Activated B cell treated with CpG ODN at 0.5 μM for 24 hours (primary cell): ENCODE measurements around the gene G6PC3. TPM values are rescaled to one million over a fixed set of nuclear protein-coding genes. Genes with fewer than 3 reads are reported as not detected.

Experiments
- ATAC-seq: fragments of 200-7000 bp; cut with Tn5 transposase; one replicate; pipeline ENCODE4 v1.10.0; 2021; ENCODE audit warnings: low read depth, mild to moderate bottlenecking, moderate library complexity
- CTCF ChIA-PET: fragments of 350-600 bp; sonication (Branson Sonifier 250); formaldehyde crosslinking; loops from one replicate; lab custom pipeline; 2021; ENCODE audit warnings: antibody characterized with exemption; lab: Charles Lee
- POLR2A ChIA-PET: fragments of 350-600 bp; sonication (Branson Sonifier 250); formaldehyde crosslinking; loops from one replicate; lab custom pipeline; 2021; ENCODE audit warnings: antibody characterized with exemption; lab: Charles Lee
- DNase-seq: peaks from one replicate; pipeline ENCODE4 v3.0.0; 2022
- H3K27ac Mint-ChIP-seq: one replicate; pipeline ENCODE4 v1.8.0; 2020; ENCODE audit warnings: mixed read lengths
- H3K27me3 Mint-ChIP-seq: one replicate; pipeline ENCODE4 v1.8.0; 2021; ENCODE audit warnings: mixed read lengths
- H3K36me3 Mint-ChIP-seq: one replicate; pipeline ENCODE4 v1.8.0; 2021; ENCODE audit warnings: low read depth, mixed read lengths
- H3K4me1 Mint-ChIP-seq: one replicate; pipeline ENCODE4 v1.8.0; 2021; ENCODE audit warnings: mixed read lengths
- H3K4me3 Mint-ChIP-seq: one replicate; pipeline ENCODE4 v1.8.0; 2020; ENCODE audit warnings: mild to moderate bottlenecking, mixed read lengths
- H3K9me3 Mint-ChIP-seq: one replicate; pipeline ENCODE4 v1.8.0; 2020; ENCODE audit warnings: mixed read lengths
- CTCF ChIP-seq: fragments of 200-600 bp; IDR thresholded peaks from one replicate; pipeline ENCODE4 v1.8.0; 2022; ENCODE audit warnings: antibody characterized with exemption, mild to moderate bottlenecking
- intact Hi-C: fragments of 100-400 bp; cut with micrococcal nuclease; formaldehyde crosslinking; loops from one replicate; pipeline ENCODE4 v1.15.1; 2024
- total RNA-seq: library from RNA; stranded (reverse); gene quantifications from 2 replicates; pipeline ENCODE4 v1.2.3, GENCODE V29; 2022

G6PC3 gene
- total RNA-seq, 1 donor from 2014 or later = 35.2 TPM

GRCh38 chr17:44075598-44076293 is 5.2 kb downstream of the G6PC3 start:
- DNase-seq (no peak), ATAC-seq (no peak)
- Mint-ChIP-seq H3K4me1 (peaks cover 19% of the 10 kb centered on the region), H3K9me3 (no peaks in the 10 kb centered on the region), H3K27me3 (no peaks in the 10 kb centered on the region), H3K36me3 (peaks cover 53% of the 10 kb centered on the region), H3K4me3 (no peak overlapping the region), H3K27ac (no peak overlapping the region)
- intact Hi-C loops = no loop called here
- no peak for TF ChIP-seq CTCF
- ChIA-PET POLR2A (no interaction called here), CTCF (no interaction called here)

- intact Hi-C loops = no loop called here
- CTCF ChIA-PET = no interaction called here
- ATAC-seq = no peak
- DNase-seq = no peak
- POLR2A ChIA-PET = no interaction called here
- Mint-ChIP-seq H3K4me1 (peaks cover 8% of the 10 kb centered on the region), H3K36me3 (peaks cover 58% of the 10 kb centered on the region), H3K27ac (no peak overlapping the region), H3K4me3 (no peak overlapping the region), H3K9me3 (no peaks in the 10 kb centered on the region), H3K27me3 (no peaks in the 10 kb centered on the region)
- TF ChIP-seq CTCF = no peak
These were observed 6.4 kb downstream of the G6PC3 start for GRCh38 chr17:44076716-44077594.

- H3K9me3 Mint-ChIP-seq = no peaks in the 10 kb centered on the region
- no peak overlapping the region for H3K27ac Mint-ChIP-seq
- POLR2A ChIA-PET = no interaction called here
These were observed 7.0 kb downstream of the G6PC3 start for GRCh38 chr17:44077595-44077909.

GRCh38 chr17:44078412-44078811 is 7.9 kb downstream of the G6PC3 start:
- H3K36me3 Mint-ChIP-seq = peaks cover 72% of the 10 kb centered on the region

More at GRCh38 chr17:44077595-44077909, 7.0 kb downstream of the G6PC3 start:
- peaks cover 64% of the 10 kb centered on the region for H3K36me3 Mint-ChIP-seq
- intact Hi-C loops = no loop called here
- ATAC-seq (no peak), DNase-seq (no peak)
- no peaks in the 10 kb centered on the region for H3K27me3 Mint-ChIP-seq
- no peak overlapping the region for H3K4me3 Mint-ChIP-seq
- CTCF ChIA-PET = no interaction called here
- peaks cover 6% of the 10 kb centered on the region for H3K4me1 Mint-ChIP-seq
- TF ChIP-seq CTCF = no peak

More at GRCh38 chr17:44078412-44078811, 7.9 kb downstream of the G6PC3 start:
- H3K4me3 Mint-ChIP-seq = no peak overlapping the region
- ATAC-seq = no peak
- no peak for DNase-seq
- no peaks in the 10 kb centered on the region for H3K27me3 Mint-ChIP-seq
- intact Hi-C loops = no loop called here
- no peaks in the 10 kb centered on the region for H3K9me3 Mint-ChIP-seq
- ChIA-PET CTCF (no interaction called here), POLR2A (no interaction called here)
- peaks cover 3% of the 10 kb centered on the region for H3K4me1 Mint-ChIP-seq
- no peak for TF ChIP-seq CTCF
- H3K27ac Mint-ChIP-seq = no peak overlapping the region
